ENCODE results near the gene CTNNBL1.

Gene CTNNBL1

GRCh38 chr20:37777012-37777950 is 83.5 kb downstream of the CTNNBL1 start:
- DNase-seq (ENCODE audit: low spot score) = no peak

GRCh38 chr20:37777988-37778659 is 84.3 kb downstream of the CTNNBL1 start:
- DNase-seq (ENCODE audit: low spot score) = no peak

GRCh38 chr20:37781626-37782025 is 87.8 kb downstream of the CTNNBL1 start:
- no peak for DNase-seq (ENCODE audit: low spot score)

GRCh38 chr20:37786043-37786442 is 92.2 kb downstream of the CTNNBL1 start:
- DNase-seq (ENCODE audit: low spot score) = no peak

- no peak for DNase-seq (ENCODE audit: low spot score)
These were observed 95.6 kb downstream of the CTNNBL1 start for GRCh38 chr20:37789408-37789807.

DNA sequence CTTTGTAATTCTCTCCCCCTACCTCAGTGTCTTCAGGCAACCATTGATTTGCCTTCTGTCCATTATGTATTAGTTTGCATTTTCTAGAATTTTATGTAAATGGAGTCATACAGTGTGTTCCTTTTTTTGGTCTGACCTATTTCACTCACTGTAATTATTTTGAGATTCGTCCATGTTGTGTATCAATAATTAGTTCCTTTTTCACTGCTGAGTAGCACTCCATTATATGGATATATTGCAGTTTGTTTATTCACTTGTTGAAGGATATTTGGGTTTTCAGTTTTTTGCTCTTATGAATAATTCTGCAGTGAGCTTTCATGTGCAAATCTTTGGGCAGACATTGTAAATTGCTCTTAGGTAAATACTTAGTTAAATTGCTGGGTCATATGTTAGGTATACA is 97.1 kb downstream of the CTNNBL1 start:
- DNase-seq (ENCODE audit: low spot score) = no peak

GRCh38 chr20:37796121-37796520 is 102.3 kb downstream of the CTNNBL1 start:
- no peak for DNase-seq (ENCODE audit: low spot score)

DNA sequence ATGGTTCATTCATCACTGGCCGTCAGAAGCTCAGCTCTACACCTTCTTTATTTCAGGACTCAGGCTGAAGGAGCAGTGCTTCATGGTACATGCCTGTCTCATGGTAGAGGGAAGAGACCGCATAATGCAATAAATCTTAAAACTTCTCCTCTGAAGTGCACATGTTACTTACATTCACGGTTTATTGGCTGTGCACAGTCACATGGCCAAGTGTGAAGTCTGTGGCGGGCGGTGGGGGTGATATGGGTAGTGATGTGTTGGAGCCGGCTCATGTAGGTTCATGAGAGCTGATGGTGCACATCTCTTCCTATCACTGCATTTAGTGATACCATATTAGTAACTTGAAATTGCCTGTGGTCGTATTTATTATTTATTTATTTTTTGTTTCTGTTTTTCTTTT is 102.9 kb downstream of the CTNNBL1 start:
- no peak for DNase-seq (ENCODE audit: low spot score)

- DNase-seq (ENCODE audit: low spot score) = no peak
These were observed 103.9 kb downstream of the CTNNBL1 start for GRCh38 chr20:37797669-37798175.

GRCh38 chr20:37798312-37798711 is 104.5 kb downstream of the CTNNBL1 start:
- DNase-seq (ENCODE audit: low spot score) = no peak

- no peak for DNase-seq (ENCODE audit: low spot score)
These were observed 106.8 kb downstream of the CTNNBL1 start for GRCh38 chr20:37800618-37801017.

- DNase-seq (ENCODE audit: low spot score) = no peak
These were observed 108.1 kb downstream of the CTNNBL1 start for GRCh38 chr20:37801921-37802320.

DNA sequence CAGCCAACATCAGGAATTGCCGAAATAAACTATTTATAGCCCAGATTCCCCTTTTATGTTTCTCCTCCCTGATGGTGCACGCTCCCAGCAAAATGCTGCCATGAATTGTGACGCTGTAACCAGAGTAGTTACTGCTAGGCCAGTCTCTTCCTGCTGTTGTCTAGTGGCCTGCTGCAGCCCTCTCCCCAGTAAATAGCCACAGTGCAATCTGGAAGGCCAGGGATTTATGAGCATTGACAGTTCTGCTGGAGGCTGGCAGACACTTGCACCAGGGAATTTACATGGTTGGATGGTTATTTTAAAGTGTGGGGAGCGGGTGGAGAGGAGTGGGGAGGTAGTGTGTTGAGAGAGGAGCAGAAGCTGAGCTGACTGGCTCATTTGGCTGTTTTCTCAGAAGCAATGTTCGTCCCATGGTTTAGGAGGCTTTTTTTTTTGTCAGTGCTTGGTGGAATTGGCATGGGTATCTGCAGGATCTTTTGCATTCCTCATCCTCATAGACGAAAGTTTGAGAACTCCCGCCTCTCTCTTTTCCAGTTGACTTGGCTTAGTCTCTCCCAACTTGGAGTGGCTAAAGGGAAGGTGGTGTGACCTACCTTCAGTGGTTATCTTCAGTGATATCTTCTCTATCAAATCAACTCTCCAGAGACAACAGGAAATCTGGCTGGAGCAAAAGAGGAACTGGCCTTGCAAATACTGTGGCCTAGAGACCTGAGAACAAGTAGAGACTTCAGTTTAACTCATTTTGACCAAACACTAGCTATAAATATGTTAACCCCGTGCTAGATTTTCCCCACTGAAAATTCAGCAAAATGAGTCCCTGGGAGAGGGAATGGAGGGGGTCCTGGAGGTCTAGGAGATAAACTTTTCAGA is 109.8 kb downstream of the CTNNBL1 start:
- no peak for DNase-seq (ENCODE audit: low spot score)

GRCh38 chr20:37804584-37805566 is 111.0 kb downstream of the CTNNBL1 start:
- DNase-seq (ENCODE audit: low spot score) = no peak

DNA sequence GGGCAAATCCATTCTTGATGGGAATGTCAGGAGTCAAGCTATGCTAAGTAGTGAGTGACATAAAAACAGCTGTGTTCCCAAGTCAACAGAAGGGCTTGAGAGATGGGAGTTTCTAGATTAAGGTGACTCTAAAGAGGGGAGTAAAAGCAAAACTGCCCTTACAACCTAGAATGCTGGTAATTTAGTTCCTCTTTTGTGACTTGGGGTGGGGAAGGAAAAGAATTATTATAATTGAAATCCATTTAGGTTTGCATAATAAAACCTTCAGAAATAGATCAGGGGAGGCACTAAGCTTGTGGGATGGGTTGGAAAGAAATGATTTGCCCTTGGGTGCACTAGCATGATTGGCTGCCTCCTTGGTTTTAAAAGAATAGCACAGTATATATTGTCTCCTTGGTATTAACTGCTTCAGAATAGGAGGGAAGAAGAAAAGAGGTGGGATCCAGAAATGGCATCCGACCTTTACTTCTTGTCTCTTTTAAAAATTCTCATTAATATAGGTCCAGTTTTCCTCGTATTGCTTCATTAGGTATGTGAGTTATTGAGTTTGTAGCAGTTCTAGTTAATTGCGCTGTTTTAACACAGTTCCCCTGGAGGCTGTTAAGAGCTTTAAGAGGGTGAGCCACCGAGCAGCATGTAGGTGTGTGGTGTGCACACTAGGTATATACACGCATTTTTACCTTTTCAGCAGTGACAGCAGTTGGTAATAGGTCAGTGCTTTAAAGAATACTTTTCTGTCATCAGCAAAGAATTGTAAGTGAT is 113.8 kb downstream of the CTNNBL1 start:
- DNase-seq (ENCODE audit: low spot score) = no peak

DNA sequence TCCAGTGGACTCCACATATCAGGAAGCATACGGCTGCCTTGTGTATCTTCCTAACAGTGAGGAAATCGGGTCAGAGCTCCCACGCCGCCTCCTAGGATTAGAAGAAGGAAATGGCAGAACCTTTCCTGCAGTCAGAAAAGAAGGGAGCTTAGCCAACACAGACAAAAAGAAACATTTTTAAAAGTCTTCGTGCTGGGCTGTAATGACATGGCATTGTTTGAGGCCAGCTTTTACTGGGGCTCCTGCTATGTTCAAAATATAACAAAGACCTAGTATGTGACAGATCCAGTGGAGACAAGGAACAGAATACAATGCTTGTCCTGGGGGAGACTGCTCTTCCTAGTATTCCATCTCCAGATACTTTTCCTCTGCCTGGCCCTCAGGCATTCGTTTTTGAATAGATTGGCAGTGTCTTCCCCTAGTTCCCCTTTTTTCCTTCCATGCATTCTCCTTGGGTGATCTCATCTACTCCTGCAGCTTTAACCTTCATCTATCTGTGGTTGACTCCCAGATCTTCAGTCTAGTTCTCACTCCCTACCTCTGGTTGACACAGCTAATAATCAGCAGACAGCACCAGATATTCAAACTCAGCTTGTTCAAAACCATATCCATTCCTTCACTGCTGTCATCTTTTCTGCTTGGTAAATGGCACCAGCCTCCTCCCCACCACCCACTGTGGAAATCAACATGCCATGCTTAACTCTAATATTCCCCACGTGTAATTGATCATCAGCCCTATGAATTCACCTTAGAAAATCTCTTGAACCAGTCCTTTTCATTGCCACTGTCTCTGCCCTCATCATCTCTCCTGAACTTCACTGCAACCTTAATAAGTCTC is 114.6 kb downstream of the CTNNBL1 start:
- DNase-seq (ENCODE audit: low spot score) = no peak

DNA sequence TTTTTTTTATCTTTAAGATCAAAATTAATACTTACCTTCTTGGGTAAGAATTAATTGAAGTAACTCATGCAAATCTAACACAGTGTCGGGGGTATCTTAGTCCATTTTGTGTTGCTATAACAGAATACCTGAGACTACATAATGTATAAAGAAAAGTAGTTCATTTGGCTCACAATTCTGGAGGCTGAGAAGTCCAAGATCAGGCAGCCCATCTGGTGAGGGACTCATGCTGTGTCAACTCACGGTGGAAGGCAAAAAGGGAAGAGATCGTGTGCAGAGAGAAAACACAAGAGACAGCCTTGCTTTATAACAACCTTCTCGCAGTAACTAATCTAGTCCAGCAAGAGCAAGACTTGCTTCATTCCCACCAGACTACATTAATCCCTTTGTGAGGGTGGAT is 116.2 kb downstream of the CTNNBL1 start:
- DNase-seq (ENCODE audit: low spot score) = no peak

DNA sequence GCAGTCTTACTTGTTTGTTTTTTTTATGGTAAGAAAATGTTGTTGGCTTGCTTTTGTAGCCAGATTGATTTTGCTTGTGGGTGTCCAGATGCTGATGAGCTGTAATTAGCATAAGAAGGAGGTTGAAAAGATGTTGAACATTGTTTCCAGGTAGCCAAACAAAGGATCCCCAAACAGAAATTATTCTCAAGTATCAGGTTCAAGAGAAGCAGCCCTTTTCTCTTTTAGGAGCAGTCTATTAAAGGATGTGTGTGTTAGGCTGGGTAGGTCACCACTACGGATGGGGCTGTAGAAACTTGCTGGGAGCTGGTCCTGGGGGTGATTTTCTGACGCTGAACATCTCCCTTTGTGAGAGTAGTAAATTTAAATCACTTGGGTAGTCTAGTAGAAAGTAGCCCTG is 122.2 kb downstream of the CTNNBL1 start:
- no peak for DNase-seq (ENCODE audit: low spot score)

GRCh38 chr20:37816726-37817125 is 122.9 kb downstream of the CTNNBL1 start:
- no peak for DNase-seq (ENCODE audit: low spot score)

Measured in LoVo (cell line).